H4 (cell line): ENCODE data around the gene RAD51B. TPM values are rescaled to one million over a fixed set of nuclear protein-coding genes. Genes with fewer than 3 reads are reported as not detected.

Experiments used
- DNase-seq: peaks from one replicate; pipeline ENCODE4 v3.0.0-alpha.2; 2015; ENCODE audit warnings: low spot score
- total RNA-seq: library from RNA; depleted of rRNA; stranded (reverse); fragments of >200 nt; shearing (Covaris generic); gene quantifications from 2 replicates; pipeline ENCODE4 v1.2.3, GENCODE V29; 2014

The RAD51B gene
- total RNA-seq, 1 experiment from 2014 or later = 11.2 TPM

GRCh38 chr14:68359837-68360552 is 540.4 kb downstream of the RAD51B start:
- no peak for DNase-seq

- peak; percentile 27 for DNase-seq
These were observed 541.7 kb downstream of the RAD51B start for GRCh38 chr14:68361231-68361630.

- no peak for DNase-seq
These were observed 543.3 kb downstream of the RAD51B start for GRCh38 chr14:68362846-68363245.

- no peak for DNase-seq
These were observed 543.9 kb downstream of the RAD51B start for GRCh38 chr14:68363466-68363842.

GRCh38 chr14:68363843-68364767 is 544.5 kb downstream of the RAD51B start:
- no peak for DNase-seq

GRCh38 chr14:68364792-68365192 is 545.2 kb downstream of the RAD51B start:
- no peak for DNase-seq

- no peak for DNase-seq
These were observed 545.6 kb downstream of the RAD51B start for GRCh38 chr14:68365228-68365627.

- DNase-seq = no peak
These were observed 547.1 kb downstream of the RAD51B start for GRCh38 chr14:68366656-68367055.

GRCh38 chr14:68367536-68367935 is 548.0 kb downstream of the RAD51B start:
- DNase-seq = no peak

- DNase-seq = no peak
These were observed 549.3 kb downstream of the RAD51B start for GRCh38 chr14:68368850-68369249.

- DNase-seq = no peak
These were observed 549.9 kb downstream of the RAD51B start for GRCh38 chr14:68369281-68370056.

GRCh38 chr14:68370057-68370360 is 550.4 kb downstream of the RAD51B start:
- no peak for DNase-seq

GRCh38 chr14:68372368-68372767 is 552.8 kb downstream of the RAD51B start:
- DNase-seq = no peak

GRCh38 chr14:68373124-68373646 is 553.6 kb downstream of the RAD51B start:
- no peak for DNase-seq

- no peak for DNase-seq
These were observed 554.4 kb downstream of the RAD51B start for GRCh38 chr14:68373847-68374444.

GRCh38 chr14:68374682-68375081 is 555.1 kb downstream of the RAD51B start:
- DNase-seq = no peak

- no peak for DNase-seq
These were observed 555.8 kb downstream of the RAD51B start for GRCh38 chr14:68375376-68375775.

GRCh38 chr14:68376067-68376779 is 556.6 kb downstream of the RAD51B start:
- DNase-seq = peak; percentile 25

- no peak for DNase-seq
These were observed 557.4 kb downstream of the RAD51B start for GRCh38 chr14:68377006-68377405.

- no peak for DNase-seq
These were observed 557.9 kb downstream of the RAD51B start for GRCh38 chr14:68377459-68377858.
